Measurements from ENCODE around the gene DEFB116. TPM values are rescaled to one million over a fixed set of nuclear protein-coding genes. Genes with fewer than 3 reads are reported as not detected.

Gene DEFB116
- total RNA-seq (not detected), polyA plus RNA-seq (not detected)

DNA sequence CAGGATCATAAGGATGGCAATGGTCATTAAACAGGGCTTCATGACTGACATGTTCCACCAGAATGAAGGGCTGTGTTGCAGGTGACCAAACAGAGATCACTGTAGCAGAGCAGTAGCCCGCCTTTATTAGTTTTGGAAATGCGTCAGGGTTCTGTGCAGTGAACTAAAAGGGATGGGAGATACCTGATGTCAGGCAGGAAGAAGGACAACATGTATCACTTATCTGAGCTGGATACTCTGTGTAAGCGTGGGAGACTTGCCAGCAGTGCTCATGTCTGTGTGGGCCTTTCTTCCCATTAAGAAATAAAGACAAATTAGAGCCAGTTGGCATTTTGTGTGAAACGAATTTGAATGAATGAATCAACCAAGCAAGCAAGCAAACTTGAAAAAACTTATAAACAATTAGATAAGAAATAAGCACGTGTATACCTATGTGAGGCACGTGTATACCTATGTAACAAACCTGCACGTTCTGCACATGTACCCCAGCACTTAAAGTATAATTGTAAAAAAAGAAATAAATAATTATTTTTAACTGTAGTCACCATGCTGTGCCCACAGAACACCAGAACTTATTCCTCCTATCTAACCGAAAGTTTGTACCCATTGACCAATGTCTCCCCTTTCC is at the start of gene DEFB116:
DEFB116 (minus strand) TSS at position 51 of the 628 bp plus-strand sequence; CDS start at position 51, 0 bp downstream.
- H3K36me3 ChIP-seq (ENCODE audit: control insufficient read depth in 4 of 4, insufficient read depth in 3 of 4, low read depth in 1 of 4, low read length in 3 of 4) = no peaks in the 10 kb centered on the region
- no peak for DNase-seq (ENCODE audit: low spot score)
- 39% methylated on average over 8 of the region's 8 CpGs for WGBS
- no peak within 1 kb of the TSS for H3K9ac ChIP-seq (ENCODE audit: low read depth in 1 of 2, low read length in 2 of 2)
- no peak within 1 kb of the TSS for H3K27ac ChIP-seq (ENCODE audit: low read depth in 1 of 2, low read length in 2 of 2)
- no peaks in the 10 kb centered on the region for H3K4me1 ChIP-seq (ENCODE audit: control insufficient read depth in 4 of 4, insufficient read depth in 4 of 4, low read length in 3 of 4)
- peaks cover 0 to 4% (median 1%) of the 10 kb centered on the region in 4 donors for H3K9me3 ChIP-seq (ENCODE audit: control insufficient read depth in 4 of 4, low read length in 3 of 4)
- H3K27me3 ChIP-seq (ENCODE audit: control insufficient read depth in 4 of 4, insufficient read depth in 4 of 4, low read length in 3 of 4) = peaks cover 0 to 2% (median 0%) of the 10 kb centered on the region in 4 donors
- no peak for TF ChIP-seq TAF1 (conservative IDR thresholded peaks at IDR 0.05)
- no peak for TF ChIP-seq HNF4A (conservative IDR thresholded peaks at IDR 0.05)
- no peak for TF ChIP-seq NR2F2 (IDR thresholded peaks at IDR 0.05)
- no peak for TF ChIP-seq CTCF (IDR thresholded peaks at IDR 0.05; ENCODE audit: low read depth, low read length, missing input control)
- no peak for TF ChIP-seq ATF3 (IDR thresholded peaks at IDR 0.05)
- no peak for TF ChIP-seq ZBTB33 (IDR thresholded peaks at IDR 0.05)
- no peak for TF ChIP-seq YY1 (IDR thresholded peaks at IDR 0.05)
- no peak for TF ChIP-seq RXRA (IDR thresholded peaks at IDR 0.05)
- TF ChIP-seq GABPA (IDR thresholded peaks at IDR 0.05 in 1 of 2, conservative IDR thresholded peaks at IDR 0.05 in 1 of 2) = no peak
- TF ChIP-seq HNF4G (IDR thresholded peaks at IDR 0.05) = no peak
- TF ChIP-seq SP1 (IDR thresholded peaks at IDR 0.05) = no peak
- TF ChIP-seq EGR1 (IDR thresholded peaks at IDR 0.05; ENCODE audit: low read depth in 2 of 2) = no peak
- no peak for TF ChIP-seq FOXA1 (IDR thresholded peaks at IDR 0.05)
- no peak for TF ChIP-seq MAX (IDR thresholded peaks at IDR 0.05)
- H3K4me3 ChIP-seq (ENCODE audit: low read depth in 1 of 3, low read length in 3 of 3) = no peak within 1 kb of the TSS

- Histone ChIP-seq H3K4me1 (ENCODE audit: control insufficient read depth in 4 of 4, insufficient read depth in 4 of 4, low read length in 3 of 4) (no peaks in the 10 kb centered on the region), H3K9ac (ENCODE audit: low read depth in 1 of 2, low read length in 2 of 2) (no peak overlapping the region), H3K27me3 (ENCODE audit: control insufficient read depth in 4 of 4, insufficient read depth in 4 of 4, low read length in 3 of 4) (peaks cover 0 to 6% (median 0%) of the 10 kb centered on the region in 4 donors), H3K9me3 (ENCODE audit: control insufficient read depth in 4 of 4, low read length in 3 of 4) (peaks cover 0 to 3% (median 0%) of the 10 kb centered on the region in 4 donors), H3K27ac (ENCODE audit: low read depth in 1 of 2, low read length in 2 of 2) (no peak overlapping the region), H3K4me3 (ENCODE audit: low read depth in 1 of 3, low read length in 3 of 3) (no peak overlapping the region), H3K36me3 (ENCODE audit: control insufficient read depth in 4 of 4, insufficient read depth in 3 of 4, low read depth in 1 of 4, low read length in 3 of 4) (no peaks in the 10 kb centered on the region)
- TF ChIP-seq FOXA2 (IDR thresholded peaks at IDR 0.05) (no peak), YY1 (IDR thresholded peaks at IDR 0.05) (no peak), RAD21 (IDR thresholded peaks at IDR 0.05) (no peak), JUND (IDR thresholded peaks at IDR 0.05) (no peak), CTCF (IDR thresholded peaks at IDR 0.05; ENCODE audit: low read depth, low read length, missing input control) (no peak)
- TF ChIP-seq, protein P1, sequence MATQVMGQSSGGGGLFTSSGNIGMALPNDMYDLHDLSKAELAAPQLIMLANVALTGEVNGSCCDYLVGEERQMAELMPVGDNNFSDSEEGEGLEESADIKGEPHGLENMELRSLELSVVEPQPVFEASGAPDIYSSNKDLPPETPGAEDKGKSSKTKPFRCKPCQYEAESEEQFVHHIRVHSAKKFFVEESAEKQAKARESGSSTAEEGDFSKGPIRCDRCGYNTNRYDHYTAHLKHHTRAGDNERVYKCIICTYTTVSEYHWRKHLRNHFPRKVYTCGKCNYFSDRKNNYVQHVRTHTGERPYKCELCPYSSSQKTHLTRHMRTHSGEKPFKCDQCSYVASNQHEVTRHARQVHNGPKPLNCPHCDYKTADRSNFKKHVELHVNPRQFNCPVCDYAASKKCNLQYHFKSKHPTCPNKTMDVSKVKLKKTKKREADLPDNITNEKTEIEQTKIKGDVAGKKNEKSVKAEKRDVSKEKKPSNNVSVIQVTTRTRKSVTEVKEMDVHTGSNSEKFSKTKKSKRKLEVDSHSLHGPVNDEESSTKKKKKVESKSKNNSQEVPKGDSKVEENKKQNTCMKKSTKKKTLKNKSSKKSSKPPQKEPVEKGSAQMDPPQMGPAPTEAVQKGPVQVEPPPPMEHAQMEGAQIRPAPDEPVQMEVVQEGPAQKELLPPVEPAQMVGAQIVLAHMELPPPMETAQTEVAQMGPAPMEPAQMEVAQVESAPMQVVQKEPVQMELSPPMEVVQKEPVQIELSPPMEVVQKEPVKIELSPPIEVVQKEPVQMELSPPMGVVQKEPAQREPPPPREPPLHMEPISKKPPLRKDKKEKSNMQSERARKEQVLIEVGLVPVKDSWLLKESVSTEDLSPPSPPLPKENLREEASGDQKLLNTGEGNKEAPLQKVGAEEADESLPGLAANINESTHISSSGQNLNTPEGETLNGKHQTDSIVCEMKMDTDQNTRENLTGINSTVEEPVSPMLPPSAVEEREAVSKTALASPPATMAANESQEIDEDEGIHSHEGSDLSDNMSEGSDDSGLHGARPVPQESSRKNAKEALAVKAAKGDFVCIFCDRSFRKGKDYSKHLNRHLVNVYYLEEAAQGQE (IDR thresholded peaks at IDR 0.05) = no peak
- DNase-seq (ENCODE audit: low spot score) = no peak
- 50% methylated on average over 1 of the region's 1 CpG for WGBS
These were observed 47.6 kb upstream of the DEFB116 start for GRCh38 chr20:31355981-31356380.

All from liver (tissue), 9 donors.